ENCODE data around the gene TSC22D1. TPM values are rescaled to one million over a fixed set of nuclear protein-coding genes. Genes with fewer than 3 reads are reported as not detected.
A peak's percentile ranks its signal among the peaks of the same experiment; 100 is the strongest.

The TSC22D1 gene
- total and polyA plus RNA-seq, 12 donors: 28.5 to 113 (median 59.8) TPM

- H3K36me3 ChIP-seq (replicated peaks in 1 of 2): peaks cover 0 to 19% of the 10 kb centered on the region in 2 donors
- no peak overlapping the region for H3K27ac ChIP-seq
- H3K4me3 ChIP-seq: no peak overlapping the region
- H3K9me3 ChIP-seq (replicated peaks in 1 of 3): no peaks in the 10 kb centered on the region
- peaks cover 10 to 41% of the 10 kb centered on the region in 2 donors for H3K4me1 ChIP-seq (replicated peaks in 1 of 2)
- no peaks in the 10 kb centered on the region for H3K27me3 ChIP-seq
- WGBS, 4 donors: 82 to 89% (median 87%) methylated on average over 4 of the region's 4 CpGs
- no peak for DNase-seq
- intact Hi-C loops (cut with DNase I): loop anchor here (10.0 kb wide), 3 partner anchors 186 to 376 kb away; no protein-coding TSS in a partner anchor
- TF ChIP-seq POLR2A (IDR thresholded peaks at IDR 0.05) (no peak), CTCF (IDR thresholded peaks at IDR 0.05) (no peak)
These were observed 145.0 kb downstream of the TSC22D1 start for GRCh38 chr13:44431150-44431549.

DNA sequence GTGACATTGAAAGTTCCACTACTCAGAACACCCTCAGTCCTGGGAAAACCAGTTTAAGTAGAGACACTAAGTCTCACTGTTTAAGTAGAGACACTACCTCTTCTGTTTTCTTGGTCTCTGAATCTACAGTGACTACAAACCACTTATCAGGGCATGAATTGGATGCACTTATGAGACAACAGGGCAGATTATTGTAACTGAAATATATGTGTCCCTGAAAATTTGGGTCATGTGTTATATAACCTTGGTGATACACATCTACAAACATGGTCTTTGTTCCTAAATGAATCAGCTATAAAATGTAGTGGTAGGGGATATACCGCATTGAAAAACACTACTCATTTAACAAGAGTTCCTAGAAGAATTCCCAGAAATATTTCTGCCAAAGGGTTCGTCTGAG lies 146.8 kb downstream of the TSC22D1 start:
- intact Hi-C loops (cut with DNase I): no loop called here
- no peak for DNase-seq
- peaks cover 0 to 14% of the 10 kb centered on the region in 2 donors for H3K36me3 ChIP-seq (replicated peaks in 1 of 2)
- TF ChIP-seq CTCF (IDR thresholded peaks at IDR 0.05) (no peak), POLR2A (IDR thresholded peaks at IDR 0.05) (no peak)
- peaks cover 6 to 34% of the 10 kb centered on the region in 2 donors for H3K4me1 ChIP-seq (replicated peaks in 1 of 2)
- no peak overlapping the region for H3K4me3 ChIP-seq
- 40 to 45% (median 44%) methylated on average over 2 of the region's 2 CpGs for WGBS, 4 donors
- no peaks in the 10 kb centered on the region for H3K9me3 ChIP-seq (replicated peaks in 1 of 3)
- peak overlapping the region in 3 of 5 donors; percentile 23 to 51 (median 31) for H3K27ac ChIP-seq
- no peaks in the 10 kb centered on the region for H3K27me3 ChIP-seq

- no peak overlapping the region for H3K4me3 ChIP-seq
- no peaks in the 10 kb centered on the region for H3K27me3 ChIP-seq
- no peaks in the 10 kb centered on the region for H3K36me3 ChIP-seq (replicated peaks in 1 of 2)
- H3K4me1 ChIP-seq (replicated peaks in 1 of 2): peaks cover 6 to 13% of the 10 kb centered on the region in 2 donors
- no peak overlapping the region for H3K27ac ChIP-seq
- no peaks in the 10 kb centered on the region for H3K9me3 ChIP-seq (replicated peaks in 1 of 3)
- intact Hi-C loops (cut with DNase I): no loop called here
- WGBS, 4 donors: 65 to 77% (median 75%) methylated on average over 3 of the region's 3 CpGs
- TF ChIP-seq POLR2A (IDR thresholded peaks at IDR 0.05): no peak
- TF ChIP-seq CTCF (IDR thresholded peaks at IDR 0.05): no peak
- DNase-seq: no peak
These were observed 149.7 kb downstream of the TSC22D1 start for GRCh38 chr13:44426461-44426860.

DNA sequence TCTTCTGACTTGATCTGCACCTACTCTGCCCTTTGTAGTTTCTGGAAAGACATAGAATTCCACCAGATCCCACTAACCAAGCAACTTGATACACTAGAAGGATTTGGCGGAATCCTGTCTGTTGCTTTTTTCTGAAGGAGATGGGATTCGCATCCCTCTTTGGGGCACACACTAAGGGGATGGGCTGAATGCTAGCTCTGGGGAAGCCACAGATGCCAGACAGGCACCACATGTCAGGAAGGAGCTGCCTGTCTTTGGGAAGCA lies 150.4 kb downstream of the TSC22D1 start:
- WGBS, 4 donors: 92 to 100% (median 97%) methylated on average over 2 of the region's 2 CpGs; no CpG with 5 or more reads in 1 of the 4 donors
- intact Hi-C loops (cut with DNase I): no loop called here

More for the DNA sequence above, 150.4 kb downstream of the TSC22D1 start:
- TF ChIP-seq CTCF (IDR thresholded peaks at IDR 0.05) (no peak), POLR2A (IDR thresholded peaks at IDR 0.05) (no peak)
- Histone ChIP-seq H3K36me3 (replicated peaks in 1 of 2) (no peaks in the 10 kb centered on the region), H3K27me3 (no peaks in the 10 kb centered on the region), H3K9me3 (replicated peaks in 1 of 3) (no peaks in the 10 kb centered on the region), H3K4me3 (no peak overlapping the region), H3K4me1 (replicated peaks in 1 of 2) (peaks cover 6 to 14% of the 10 kb centered on the region in 2 donors), H3K27ac (no peak overlapping the region)
- DNase-seq: no peak
